GM21737 (cell line): ENCODE data around the gene FANK1.
"Not testable (repeated sequence)": the region's sequence is repeated elsewhere in the genome, so short reads cannot be mapped to it uniquely, and the experiment has no call there.

Experiments used
- ATAC-seq: cut with Tn5 transposase; IDR thresholded peaks from one replicate; pipeline ENCODE4 v1.9.1; 2021; ENCODE audit warnings: mild to moderate bottlenecking, moderate library complexity; ENCODE audit not compliant: unreplicated experiment

The FANK1 gene

DNA sequence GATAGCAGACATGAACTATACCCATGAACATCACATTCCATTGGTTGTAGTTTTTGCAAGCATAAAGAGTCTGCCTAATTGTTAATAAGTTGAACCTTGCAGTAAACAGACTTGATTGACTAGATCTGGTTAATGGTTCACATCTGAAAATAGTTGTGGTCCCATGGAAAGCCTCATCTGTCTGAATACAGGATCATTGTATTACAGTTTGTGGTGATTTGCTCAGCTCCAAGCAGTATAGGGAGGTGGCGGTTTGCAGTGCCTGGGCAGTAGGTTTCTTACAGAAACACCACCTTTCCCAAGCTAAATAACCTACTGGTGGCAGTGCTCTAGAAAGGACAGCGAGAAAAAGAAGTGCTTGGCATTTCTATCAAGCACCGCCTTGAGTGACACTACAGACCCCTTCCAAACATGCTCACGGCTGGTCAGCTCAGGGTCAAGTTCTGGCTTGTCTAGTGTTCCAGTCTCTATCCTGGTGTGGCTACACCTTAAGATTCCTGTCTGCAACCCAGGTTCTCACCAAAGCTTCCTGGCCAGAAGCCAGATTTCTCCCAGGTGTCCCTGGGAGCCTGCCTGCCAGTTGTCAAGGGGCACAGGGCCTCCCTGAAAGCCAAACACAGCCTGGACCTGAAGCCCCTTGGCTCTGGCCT lies 119.9 kb downstream of the FANK1 start:
- ATAC-seq = no peak

DNA sequence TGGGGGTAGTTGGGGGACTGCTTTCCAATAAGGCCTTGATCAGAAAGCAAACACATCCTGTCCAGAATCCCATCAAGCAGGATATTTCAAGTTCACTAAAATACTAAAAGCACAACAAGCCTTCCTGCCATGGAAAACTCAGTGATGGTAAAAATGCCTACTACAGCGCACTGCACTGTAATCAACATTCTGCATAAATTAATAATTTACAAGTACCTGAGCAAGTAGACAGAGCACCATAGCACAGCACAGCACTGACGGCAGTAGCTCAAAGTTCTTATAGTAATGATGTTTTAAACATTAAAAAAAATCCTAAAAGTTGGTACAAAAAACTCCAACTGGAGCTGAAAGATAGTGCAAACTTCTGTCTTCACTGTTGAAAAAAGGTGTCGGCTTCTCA lies 120.5 kb downstream of the FANK1 start:
- no peak for ATAC-seq

DNA sequence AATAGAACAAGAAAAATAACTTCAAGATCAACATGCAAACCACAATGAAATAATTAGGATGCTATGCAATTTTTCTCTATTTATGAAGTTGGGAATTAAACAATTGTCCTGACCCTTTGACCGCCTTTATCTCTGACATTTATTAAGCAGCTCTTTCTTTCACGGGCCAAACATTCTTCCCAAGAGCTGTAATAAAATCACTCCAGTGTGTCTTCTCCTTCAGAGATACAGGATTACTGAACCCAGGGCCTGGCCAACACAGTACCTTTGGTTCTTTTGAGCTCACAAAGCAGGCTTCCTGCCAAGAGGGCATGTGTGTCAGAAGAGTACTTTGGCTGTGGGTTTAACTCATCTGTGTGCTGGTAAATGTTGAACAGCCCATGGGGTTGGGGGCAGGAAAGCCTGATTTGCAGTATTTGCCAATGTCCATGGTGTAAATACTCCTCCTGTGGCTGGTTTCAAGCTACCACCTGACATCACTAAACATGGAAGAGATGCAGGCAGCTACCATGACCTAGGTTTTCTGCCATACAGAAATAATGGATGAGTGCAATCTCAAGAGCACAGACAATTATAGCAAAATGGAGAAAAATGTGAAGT lies 121.7 kb downstream of the FANK1 start:
- no peak for ATAC-seq

DNA sequence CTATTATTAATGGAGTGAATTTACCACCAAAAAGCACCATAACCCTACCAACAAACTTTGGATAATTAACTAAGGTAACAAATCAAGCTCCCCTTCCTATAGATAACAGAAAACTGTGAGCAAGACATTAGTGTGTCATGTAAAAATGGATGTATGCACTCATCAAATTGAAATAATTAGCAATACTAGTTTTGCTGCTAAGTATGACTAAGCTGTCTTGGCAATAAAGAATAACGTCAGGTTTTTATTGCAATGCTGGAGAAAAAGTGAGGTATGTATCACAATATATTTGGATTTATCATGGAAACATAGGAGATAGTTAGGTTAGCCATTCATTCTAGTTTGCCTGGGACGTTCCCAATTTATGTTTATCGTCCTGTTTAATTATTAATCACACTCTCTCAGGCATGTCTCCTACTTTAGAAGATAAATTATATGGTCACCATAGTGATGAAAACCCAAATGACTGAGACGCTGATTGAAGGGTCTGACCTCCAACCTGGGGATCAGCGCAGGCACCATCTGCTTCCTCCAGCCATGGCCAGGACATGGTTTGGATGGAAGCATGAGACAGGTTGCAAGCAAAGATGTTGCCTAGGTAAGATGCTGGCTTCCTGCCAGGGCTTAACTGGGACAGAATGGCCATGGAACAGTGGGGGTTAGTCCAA lies 125.6 kb downstream of the FANK1 start:
- ATAC-seq = no peak

DNA sequence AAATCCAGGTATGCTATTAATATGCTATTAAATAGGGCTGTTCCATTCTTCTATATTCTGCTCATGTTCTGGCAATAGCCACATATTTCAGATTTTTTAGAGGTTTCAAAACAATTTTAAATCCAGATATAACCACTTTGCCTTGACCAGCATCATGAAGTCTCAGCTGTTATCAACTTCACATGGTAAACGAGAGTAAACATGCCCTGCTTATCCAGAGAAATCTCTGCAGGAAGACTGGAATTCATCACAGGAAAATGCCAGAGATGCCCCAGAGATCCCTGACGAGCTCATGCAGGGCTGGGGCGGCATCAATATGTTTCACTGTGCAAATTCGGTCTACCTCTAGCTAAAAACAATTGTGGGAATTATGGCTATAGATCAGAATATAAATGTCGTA lies 126.5 kb downstream of the FANK1 start:
- no peak for ATAC-seq

DNA sequence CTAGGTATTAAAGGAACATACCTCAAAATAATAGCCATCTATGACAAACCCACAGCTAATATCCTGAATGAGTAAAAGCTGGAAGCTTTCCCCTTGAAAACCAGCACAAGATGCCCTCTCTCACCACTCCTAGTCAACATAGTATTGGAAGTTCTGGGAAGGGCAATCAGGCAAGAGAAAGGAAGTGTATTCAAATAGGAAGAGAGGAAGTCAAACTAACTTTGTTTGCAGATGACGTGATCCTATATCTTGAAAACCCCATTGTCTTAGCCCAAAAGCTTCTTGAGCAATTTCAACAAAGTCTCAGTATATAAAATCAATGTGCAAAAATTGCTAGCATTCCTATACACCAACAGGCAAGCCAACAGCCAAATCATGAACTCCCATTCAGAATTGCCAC lies 131.3 kb downstream of the FANK1 start:
- no peak for ATAC-seq

DNA sequence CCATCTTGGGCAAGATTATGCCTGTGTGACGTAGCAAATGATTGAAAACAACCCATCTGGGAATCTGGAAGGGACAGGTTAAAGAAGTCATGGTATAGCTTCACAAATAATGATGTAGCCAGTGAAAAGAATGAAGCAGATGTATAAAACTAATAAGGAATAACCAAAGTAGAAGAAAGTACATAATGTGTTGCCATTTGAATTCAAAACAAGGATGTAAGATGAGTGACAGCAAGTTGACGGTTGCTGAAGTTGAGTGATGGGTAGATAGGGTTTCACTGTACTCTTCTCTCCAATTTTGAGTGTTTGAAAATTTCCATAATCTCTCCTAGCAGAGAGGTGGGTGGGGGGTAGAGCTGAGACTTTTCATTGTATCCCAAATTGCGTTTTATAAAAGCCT lies 133.6 kb downstream of the FANK1 start:
- ATAC-seq = no peak

DNA sequence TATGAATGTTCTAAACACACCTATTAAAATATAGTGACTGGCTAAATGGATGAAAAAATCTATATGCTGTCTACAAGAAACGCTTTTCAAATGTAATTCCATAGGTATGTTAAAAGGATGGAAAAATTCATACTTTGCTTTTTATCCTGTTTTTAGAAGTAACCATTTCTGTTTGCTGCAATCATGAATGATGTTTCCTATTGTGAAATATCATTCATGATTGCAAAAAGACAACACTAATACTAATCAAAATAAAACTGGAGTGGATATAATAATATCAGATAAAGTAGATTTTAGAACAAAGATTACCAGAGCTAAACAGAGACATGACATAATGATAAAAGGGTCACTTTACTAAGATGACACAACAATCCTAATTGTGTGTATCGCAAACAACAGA lies 138.2 kb downstream of the FANK1 start:
- ATAC-seq = no peak

DNA sequence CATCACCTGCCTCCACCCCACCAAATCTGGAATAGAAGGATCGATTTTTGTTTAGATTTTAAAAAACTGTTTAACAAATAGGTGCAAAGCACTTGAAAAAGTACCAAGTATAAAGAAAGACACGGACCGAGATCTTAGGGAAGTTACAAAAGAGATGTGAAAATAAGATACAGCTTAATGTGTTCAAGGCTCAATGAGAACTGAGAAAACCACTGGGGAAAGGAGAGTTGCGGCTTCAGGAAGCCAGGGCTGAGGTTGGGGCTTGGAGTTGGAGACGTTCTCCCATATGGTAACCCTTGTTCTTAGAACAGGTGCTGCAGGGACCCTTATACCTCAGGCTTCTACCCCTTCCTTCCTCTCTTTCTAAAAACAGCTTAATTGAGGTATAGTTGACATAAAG lies 140.2 kb downstream of the FANK1 start:
- no peak for ATAC-seq

DNA sequence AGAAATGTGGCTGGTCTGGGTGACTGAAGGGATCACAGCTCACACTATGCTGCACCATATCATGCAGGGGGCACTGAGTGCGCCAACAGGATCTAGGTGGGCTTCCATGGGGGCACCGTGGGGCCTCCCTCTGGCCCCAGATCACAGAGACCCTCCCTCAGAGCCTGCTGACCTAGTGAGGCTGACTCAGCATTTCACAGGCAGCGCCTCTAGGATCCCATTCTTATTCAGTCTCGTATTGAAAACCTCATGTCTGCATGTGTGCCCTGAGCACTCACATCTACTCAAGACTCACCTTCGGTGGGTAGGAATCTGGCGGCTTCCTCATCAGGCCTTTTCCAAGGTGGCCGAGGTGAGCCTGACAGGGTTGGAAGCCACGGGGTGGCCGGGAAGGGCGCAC lies 141.6 kb downstream of the FANK1 start:
- no peak for ATAC-seq

DNA sequence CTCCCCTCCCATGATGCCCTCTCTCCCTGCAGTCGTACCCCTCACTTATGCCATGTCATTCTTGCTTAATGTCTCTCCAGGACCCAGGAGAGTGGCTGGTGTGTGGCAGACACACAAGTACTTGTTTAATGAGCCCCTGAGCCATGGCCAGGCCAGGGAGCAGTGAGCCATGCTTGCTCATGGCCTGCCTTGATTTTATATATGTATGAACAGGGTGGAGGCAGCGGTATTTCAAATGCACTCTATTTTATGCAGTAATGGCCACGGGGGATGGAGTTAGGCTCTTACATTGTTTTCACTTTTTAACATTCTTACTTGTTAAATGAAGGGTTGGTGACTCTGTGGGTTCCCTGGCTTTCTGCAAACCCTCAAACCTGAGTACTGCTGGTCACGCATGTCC lies 144.8 kb downstream of the FANK1 start:
- no peak for ATAC-seq

DNA sequence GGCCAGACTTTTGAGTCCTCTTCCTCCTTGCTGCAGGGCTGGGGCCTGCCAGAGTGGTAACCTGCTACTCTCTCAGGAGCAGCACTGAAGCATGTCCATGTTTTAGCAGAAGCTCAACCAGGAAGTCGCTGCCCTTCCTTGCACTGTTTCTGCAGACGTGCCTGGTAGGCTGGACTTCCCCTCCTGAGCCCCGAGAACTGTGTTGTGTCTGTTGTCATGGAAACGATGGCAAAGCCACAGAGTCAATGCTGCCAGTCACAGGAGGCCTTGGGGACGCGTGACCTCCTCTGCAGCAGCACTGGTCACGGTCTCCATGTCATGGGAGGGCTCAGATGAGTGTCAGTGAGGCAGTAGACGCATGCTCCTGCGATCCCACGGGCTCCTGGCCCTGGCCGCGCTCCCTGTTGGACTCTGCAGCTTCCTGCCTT lies 145.5 kb downstream of the FANK1 start:
- peak; percentile 99 for ATAC-seq

DNA sequence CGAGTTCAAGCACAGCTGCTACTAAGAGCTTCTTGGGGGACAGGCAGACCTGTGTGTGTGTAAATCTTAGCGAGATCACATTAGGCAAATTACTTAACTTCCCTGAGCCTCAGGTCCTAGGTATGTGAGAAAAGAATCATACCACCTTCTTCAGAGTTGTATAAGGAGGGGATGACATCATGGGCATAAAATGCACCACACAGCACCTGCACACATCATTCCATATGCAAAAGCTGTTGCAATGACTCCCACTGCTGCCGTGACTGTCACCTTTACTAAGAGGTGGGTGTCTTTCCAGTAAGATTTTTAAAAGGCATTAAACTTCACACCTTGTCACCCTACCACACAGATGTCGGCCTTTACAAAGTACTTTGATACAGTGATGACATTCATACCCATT lies 146.0 kb downstream of the FANK1 start:
- no peak for ATAC-seq

DNA sequence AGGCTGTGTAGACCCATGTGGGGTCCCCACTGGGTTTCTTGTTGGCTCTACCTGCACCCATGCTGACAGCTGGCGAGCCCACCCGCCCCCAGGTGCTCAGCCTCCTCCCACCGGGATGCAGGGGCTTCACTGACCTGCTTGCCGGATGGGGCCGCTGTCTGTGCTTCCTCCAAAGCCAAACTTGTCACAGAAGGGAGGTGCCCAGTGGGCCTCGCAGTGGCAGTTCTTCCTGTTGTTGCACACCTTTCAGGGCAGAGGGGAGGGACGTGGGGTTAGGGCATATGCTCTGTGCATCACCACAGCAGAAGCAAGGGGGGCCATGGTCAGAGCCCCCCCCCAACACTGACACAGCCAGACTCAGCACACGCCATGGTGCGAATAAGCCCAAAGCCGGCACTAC lies 146.5 kb downstream of the FANK1 start:
- no peak for ATAC-seq

DNA sequence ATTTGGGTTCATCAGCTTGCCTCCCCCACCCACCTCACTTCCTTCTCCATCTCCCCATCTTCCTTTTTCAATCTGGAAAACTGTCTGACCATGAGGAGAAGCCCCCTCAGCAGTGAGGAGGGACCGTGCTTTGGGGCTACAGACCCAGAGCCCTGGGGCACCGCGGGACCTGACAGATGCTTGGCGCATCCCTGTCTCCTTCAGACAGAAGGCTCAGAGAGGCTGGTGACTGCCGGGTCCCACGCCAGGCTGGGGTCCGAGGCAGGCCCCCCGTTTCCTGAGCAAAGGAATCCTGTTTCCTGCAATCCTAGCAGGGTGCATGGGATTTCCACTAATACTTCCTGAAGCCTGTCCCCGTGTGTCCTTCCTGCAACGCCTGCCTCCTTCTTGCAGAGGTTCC lies 147.0 kb downstream of the FANK1 start:
- ATAC-seq = no peak

DNA sequence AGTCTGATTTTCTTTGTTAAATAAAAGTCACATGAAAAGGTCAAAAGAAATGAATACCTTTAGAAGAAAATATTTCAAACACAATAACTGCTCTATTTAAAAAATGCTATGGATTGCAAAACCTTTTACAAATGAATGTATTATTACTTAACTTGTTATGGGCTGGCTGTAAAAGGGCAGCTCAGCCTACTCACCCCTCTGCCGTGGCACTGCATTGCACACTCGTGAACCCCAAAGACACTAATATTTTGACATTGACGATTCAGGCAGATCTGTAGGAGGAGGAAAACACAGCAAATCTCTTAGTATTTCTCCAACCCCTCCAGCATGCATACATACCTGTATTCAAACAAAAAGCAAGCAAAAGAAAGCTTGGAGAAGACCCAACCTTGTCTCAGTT lies 149.5 kb downstream of the FANK1 start:
- ATAC-seq = no peak

DNA sequence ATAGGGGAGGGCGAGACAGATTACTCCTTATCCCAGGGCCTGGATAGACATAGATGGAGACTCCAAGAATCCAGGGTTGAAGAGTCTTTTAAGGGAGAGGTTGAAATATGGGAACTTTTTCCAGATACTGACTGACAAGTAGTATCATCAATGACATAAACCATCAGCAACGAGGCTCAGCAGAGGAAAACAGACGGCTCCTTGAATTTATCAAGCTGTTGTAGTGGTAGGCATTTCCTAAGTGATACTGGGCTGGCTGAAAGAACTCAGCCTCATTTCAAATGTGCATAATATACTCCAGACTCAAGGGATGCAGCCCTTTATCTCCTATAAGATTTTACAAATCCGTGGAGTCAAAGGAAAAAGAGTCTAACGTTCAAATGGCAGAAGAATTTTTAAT lies 150.5 kb downstream of the FANK1 start:
- no peak for ATAC-seq

DNA sequence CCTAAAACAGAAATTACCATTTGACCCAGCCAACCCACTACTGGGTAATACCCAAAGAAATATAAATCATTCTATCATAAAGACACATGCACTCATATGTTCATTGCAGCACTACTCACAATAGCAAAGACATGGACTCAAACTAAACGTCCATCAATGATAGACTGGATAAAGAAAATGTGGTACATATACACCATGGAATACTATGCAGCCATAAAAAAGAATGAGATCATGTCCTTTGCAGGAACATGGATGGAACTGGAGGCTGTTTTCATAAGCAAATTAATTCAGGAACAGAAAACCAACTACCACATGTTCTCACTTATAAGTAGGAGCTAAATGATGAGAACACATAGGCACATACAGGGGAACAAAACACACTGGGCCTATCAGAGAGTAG lies 151.4 kb downstream of the FANK1 start:
- ATAC-seq = not testable (repeated sequence)

DNA sequence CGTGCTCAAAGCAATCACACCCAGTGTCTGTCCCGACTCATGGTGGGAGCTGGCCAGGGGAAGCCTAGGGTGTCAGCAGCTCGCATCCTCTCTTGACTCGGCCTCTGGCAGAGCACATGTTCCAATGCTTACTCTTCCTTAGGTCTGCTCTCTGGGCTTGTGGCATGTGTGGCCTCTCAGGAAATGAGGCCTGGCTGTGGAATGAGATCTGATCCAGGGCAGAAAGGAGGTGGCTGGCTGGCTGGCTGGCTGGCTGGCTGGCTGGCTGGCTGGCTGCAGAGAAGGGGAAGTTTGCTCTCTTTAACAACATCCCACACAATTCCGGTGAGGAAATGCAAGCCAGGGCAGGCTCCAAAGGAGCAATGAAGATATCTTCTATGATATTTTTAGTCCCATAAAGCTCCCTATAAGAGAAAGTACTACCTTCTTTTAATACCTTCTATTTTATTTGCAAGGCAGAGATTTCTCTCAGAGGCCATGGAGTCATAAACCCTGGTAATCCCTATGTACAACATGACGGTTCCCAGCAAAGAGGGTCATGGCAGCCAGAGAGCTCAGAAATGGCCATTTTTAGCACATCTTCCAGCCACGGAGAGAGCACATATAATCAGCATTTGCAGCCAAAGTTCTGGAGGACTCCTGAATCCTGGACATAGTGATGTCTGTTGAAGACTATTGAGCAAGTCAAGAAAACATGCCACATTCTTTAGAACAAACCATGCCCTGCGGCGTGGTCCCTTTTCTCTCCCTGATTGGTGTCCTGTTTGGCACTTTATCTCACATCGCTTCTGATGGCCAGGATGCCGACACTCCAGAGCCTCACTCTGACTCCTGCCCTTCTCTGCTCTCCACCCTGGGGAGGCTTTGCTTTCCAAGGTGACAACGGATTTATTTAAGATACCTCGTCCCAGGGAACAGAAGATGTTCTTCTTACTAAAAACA lies 153.7 kb downstream of the FANK1 start:
- ATAC-seq = no peak

DNA sequence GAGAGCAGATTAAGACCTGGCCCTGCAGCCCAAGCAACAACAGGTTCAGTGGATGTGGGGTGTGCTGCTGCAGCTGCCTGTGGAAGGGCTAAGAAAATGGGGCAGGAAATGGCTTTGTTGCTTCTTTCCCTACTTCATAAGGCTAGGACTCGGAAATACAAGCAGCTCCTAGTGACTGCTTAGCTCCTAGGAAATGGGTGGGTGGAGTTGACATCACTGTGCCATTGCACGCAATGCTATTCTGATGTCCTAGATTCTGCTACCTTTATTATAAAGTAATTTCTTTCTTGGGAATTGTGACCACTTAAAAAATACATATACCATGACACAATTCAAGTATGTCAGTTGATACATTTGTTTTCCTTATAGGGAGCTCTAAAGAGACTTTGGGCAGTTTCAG lies 155.8 kb downstream of the FANK1 start:
- no peak for ATAC-seq

DNA sequence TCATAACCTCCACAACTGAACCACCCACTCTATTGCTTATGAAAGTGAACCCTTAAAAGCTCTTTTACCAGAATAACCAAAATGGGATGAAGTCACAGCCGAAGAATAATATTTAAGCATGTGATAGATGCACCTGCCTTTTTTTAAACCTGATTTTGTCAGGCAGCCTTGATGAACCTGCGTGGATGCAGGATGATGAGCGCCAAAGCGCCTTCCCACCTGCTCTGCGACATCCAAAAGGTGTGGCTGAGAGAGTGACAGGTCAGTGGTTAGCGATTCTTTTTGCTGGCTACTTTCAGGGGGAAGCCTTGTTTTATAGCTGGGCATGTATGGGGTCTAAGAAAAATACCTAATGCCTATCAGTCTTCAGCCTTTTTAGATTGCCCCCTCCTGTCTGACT lies 157.8 kb downstream of the FANK1 start:
- no peak for ATAC-seq
